MCF 10A (cell line): ENCODE measurements around the gene ZBTB21. TPM values are rescaled to one million over a fixed set of nuclear protein-coding genes. Genes with fewer than 3 reads are reported as not detected.
A peak's percentile ranks its signal among the peaks of the same experiment; 100 is the strongest.
"Not testable (repeated sequence)": the region's sequence is repeated elsewhere in the genome, so short reads cannot be mapped to it uniquely, and the experiment has no call there.

Experiments used
- BruUV-seq: library from RNA; stranded (reverse); fragments of 400-500 nt; replicated peaks from 2 replicates; lab custom pipeline; 2021; lab: Mats Ljungman, UMichigan
- CTCF ChIA-PET: fragments of 300-600 bp; sonication (Branson Sonifier 250); formaldehyde crosslinking; extraction: SDS; loops from one replicate; lab custom pipeline; 2021; ENCODE audit warnings: antibody characterized with exemption, inconsistent platforms; lab: Yijun Ruan, JAX
- POLR2A ChIA-PET: fragments of 300-600, 350-650 bp; sonication (Branson Sonifier 250); formaldehyde crosslinking; extraction: SDS; loops from one replicate; lab custom pipeline; 2020; ENCODE audit warnings: antibody characterized with exemption, inconsistent platforms; lab: Yijun Ruan, JAX
- DNase-seq: peaks from one replicate; pipeline ENCODE4 v3.0.0-alpha.2; 2018; ENCODE audit not compliant: unreplicated experiment
- H3K27ac Mint-ChIP-seq: one replicate; pipeline ENCODE4 v1.8.0; 2022; ENCODE audit warnings: mild to moderate bottlenecking, low read depth, mixed read lengths; ENCODE audit not compliant: unreplicated experiment
- H3K27me3 Mint-ChIP-seq: one replicate; pipeline ENCODE4 v1.8.0; 2022; ENCODE audit warnings: mixed read lengths; ENCODE audit not compliant: insufficient read depth, unreplicated experiment
- H3K36me3 Mint-ChIP-seq: one replicate; pipeline ENCODE4 v1.8.0; 2022; ENCODE audit warnings: mild to moderate bottlenecking, moderate library complexity, mixed read lengths; ENCODE audit not compliant: insufficient read depth, unreplicated experiment
- H3K4me1 Mint-ChIP-seq: one replicate; pipeline ENCODE4 v1.8.0; 2022; ENCODE audit warnings: mixed read lengths; ENCODE audit not compliant: insufficient read depth, unreplicated experiment
- H3K4me3 Mint-ChIP-seq: one replicate; pipeline ENCODE4 v1.8.0; 2022; ENCODE audit warnings: mild to moderate bottlenecking, moderate library complexity, mixed read lengths; ENCODE audit not compliant: unreplicated experiment
- H3K9me3 Mint-ChIP-seq: one replicate; pipeline ENCODE4 v1.8.0; 2022; ENCODE audit warnings: mixed read lengths; ENCODE audit not compliant: unreplicated experiment
- CTCF ChIP-seq: fragments of 200-600 bp; IDR thresholded peaks from one replicate; pipeline ENCODE4 v1.8.0; 2022; ENCODE audit warnings: antibody characterized with exemption, mild to moderate bottlenecking; ENCODE audit not compliant: unreplicated experiment
- intact Hi-C: fragments of 100-400 bp; cut with micrococcal nuclease; formaldehyde crosslinking; loops from 2 replicates; pipeline ENCODE4 v1.14.1; 2022
- total RNA-seq: library from RNA; stranded (reverse); gene quantifications from 2 replicates; pipeline ENCODE4 v1.2.3, GENCODE V29; 2022

ZBTB21 gene
- total RNA-seq, 1 experiment from 2014 or later: 27.3 TPM

DNA sequence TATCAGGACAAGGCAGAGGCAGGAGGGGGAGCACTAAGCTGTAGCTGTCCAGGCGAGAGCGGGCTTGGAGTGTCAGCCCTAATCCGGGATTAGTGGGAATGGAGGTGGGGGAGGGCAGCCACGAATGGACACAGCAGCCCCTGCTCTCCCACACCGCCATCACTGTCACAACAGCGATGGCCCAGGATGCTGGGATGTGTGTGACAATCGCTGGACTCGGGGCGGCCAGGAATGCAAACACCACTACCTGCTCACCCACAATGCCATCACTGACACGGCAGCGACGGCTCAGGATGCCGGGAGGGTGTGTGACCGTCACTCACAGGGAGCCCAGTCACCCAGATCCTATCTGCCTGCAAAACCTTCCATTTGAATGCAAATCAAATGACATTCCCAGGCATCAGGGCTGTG is 59.2 kb downstream of the ZBTB21 start:
- Mint-ChIP-seq H3K9me3 (no peaks in the 10 kb centered on the region), H3K4me1 (peaks cover 29% of the 10 kb centered on the region), H3K4me3 (no peak overlapping the region), H3K36me3 (no peaks in the 10 kb centered on the region), H3K27me3 (no peaks in the 10 kb centered on the region), H3K27ac (no peak overlapping the region)
- ChIA-PET CTCF (no interaction called here), POLR2A (no interaction called here)
- DNase-seq: no peak
- no TSS peak for BruUV-seq
- TF ChIP-seq CTCF: no peak
- intact Hi-C loops: no loop called here

- peaks cover 24% of the 10 kb centered on the region for H3K4me1 Mint-ChIP-seq
Measured at GRCh38 chr21:41949631-41950030, 60.5 kb downstream of the ZBTB21 start.

GRCh38 chr21:41948901-41949300 is 61.3 kb downstream of the ZBTB21 start:
- Mint-ChIP-seq H3K27ac (no peak overlapping the region), H3K4me3 (no peak overlapping the region), H3K27me3 (no peaks in the 10 kb centered on the region), H3K4me1 (peaks cover 19% of the 10 kb centered on the region), H3K36me3 (peaks cover 4% of the 10 kb centered on the region), H3K9me3 (peaks cover 10% of the 10 kb centered on the region)
- ChIA-PET POLR2A (interaction anchor here (1.3 kb wide), 1 partner anchor 16 kb away, joined by 8 read pairs; no protein-coding TSS in a partner anchor), CTCF (interaction anchor here (0.7 to 0.9 kb wide), 3 partner anchors 159 to 168 kb away, joined by 3 to 4 read pairs (median 3); no protein-coding TSS in a partner anchor)
- no peak for DNase-seq
- TF ChIP-seq CTCF: no peak
- no TSS peak for BruUV-seq
- intact Hi-C loops: no loop called here

More at GRCh38 chr21:41949631-41950030, 60.5 kb downstream of the ZBTB21 start:
- H3K27me3 Mint-ChIP-seq, intact Hi-C loops, H3K27ac Mint-ChIP-seq, H3K9me3 Mint-ChIP-seq, H3K36me3 Mint-ChIP-seq, POLR2A ChIA-PET, DNase-seq, BruUV-seq, H3K4me3 Mint-ChIP-seq: not testable (repeated sequence)
- CTCF ChIA-PET: interaction anchor here (0.6 to 0.8 kb wide), 3 partner anchors 158 to 1714 kb away, joined by 3 to 4 read pairs (median 4); no protein-coding TSS in a partner anchor

DNA sequence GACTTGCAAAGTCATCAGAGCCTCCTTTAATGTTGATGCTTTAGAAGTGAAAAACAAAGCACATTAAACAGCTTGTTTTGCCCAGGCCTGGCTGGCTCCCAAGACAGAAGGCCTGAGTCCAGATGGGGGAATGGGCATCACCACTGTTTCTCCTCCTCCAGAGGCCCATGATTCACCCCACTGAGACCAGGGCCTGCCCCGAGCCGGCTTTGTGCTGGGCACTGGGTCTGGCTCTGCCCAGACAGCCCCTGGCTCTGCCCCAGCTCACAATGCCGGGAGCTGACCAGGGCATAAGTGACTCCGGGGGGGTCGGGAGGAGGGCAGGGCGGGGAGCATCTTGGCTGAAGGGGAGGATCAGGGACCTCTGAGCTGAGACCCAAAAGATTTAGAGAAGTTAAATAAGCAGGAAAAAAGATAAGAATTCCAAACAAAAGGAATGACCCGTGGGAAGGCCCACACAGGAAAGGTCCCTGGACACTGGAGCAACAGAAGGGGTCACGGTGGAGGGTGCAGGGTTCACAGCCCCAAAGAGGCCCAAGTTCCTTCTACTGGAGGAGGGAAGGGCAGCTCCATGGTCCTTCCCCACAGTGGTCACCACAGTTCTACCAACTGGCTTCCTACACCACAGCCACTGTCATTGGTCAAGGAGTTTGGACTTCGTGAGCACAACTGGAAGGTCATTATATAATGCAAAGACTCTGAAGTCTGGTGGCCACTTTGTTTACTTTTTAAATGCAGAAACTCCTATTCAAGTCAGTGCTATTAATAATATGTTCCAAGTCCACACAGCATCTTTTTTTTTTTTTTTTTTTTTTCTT is 61.9 kb downstream of the ZBTB21 start:
- TF ChIP-seq CTCF: no peak

More for the DNA sequence above, 61.9 kb downstream of the ZBTB21 start:
- Mint-ChIP-seq H3K27me3 (no peaks in the 10 kb centered on the region), H3K27ac (peak overlapping the region; percentile 88), H3K9me3 (peaks cover 10% of the 10 kb centered on the region), H3K4me3 (no peak overlapping the region), H3K36me3 (peaks cover 4% of the 10 kb centered on the region), H3K4me1 (peaks cover 19% of the 10 kb centered on the region)
- ChIA-PET POLR2A (interaction anchor here (0.8 to 1.5 kb wide), 4 partner anchors 9 to 54 kb away, joined by 3 to 8 read pairs (median 6); no protein-coding TSS in a partner anchor), CTCF (interaction anchor here (0.8 to 1.8 kb wide), 4 partner anchors 16 to 169 kb away, joined by 3 to 5 read pairs (median 3); no protein-coding TSS in a partner anchor)
- intact Hi-C loops: no loop called here
- DNase-seq: peak; percentile 73
- no TSS peak for BruUV-seq
